ENCODE data around the gene CCDC102A.

DNA sequence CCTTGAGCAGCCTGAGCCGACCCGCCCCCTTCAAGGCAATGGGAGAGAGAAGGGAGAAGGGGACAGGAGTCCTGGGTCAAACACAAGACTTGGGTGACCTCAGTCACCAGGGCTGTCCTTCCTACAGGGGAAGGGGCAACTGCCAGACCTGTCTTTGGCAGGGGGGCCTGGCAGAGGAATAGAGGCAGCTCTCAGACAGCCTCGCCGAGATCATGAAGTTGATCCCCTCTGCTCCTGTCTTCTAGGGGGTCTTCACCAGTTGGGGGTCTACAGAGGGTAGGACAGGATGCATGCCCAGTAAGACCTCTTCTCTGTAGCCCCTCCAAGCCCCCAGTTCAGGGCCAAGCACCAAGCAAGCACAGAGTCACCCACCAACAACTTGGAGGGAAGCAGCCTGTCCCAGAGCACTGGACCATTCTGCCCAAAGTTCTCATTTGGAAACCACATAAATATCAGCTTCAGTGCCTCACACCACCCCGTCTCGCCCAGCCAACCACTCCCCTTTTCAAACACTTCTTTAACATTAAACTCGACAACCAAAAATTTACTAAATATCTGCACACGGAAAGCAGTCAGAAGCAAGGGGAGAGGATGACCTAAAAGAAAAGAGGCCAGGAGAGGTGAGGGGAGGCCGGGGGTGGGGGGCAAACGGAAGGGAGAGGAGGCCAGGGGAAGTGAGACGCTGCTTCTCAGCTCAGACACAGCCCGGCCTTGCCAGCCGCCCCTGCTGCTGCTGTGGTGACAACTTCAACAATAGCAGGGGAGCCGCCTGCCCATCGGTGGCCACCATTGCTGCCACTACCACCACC lies 57.8 kb downstream of the CCDC102A start:
- TF ChIP-seq ZNF274 (IDR thresholded peaks at IDR 0.05; ENCODE audit: low read depth, low read length) (no peak), YY1 (IDR thresholded peaks at IDR 0.05; ENCODE audit: insufficient read depth, insufficient read length) (no peak), SUZ12 (IDR thresholded peaks at IDR 0.05; ENCODE audit: extremely low read depth, insufficient read depth, insufficient read length) (no peak)

Measured in NT2/D1 (cell line).